ENCODE data around the gene TMC1. TPM values are rescaled to one million over a fixed set of nuclear protein-coding genes. Genes with fewer than 3 reads are reported as not detected.

TMC1 gene
- total and polyA plus RNA-seq, 2 of the 8 experiments (the other 6 are each of a cell fraction or from before 2014, with no cell fraction given), result 0.95 to 0.98 TPM

- Histone ChIP-seq H3K9me3 (ENCODE audit: insufficient read depth in 2 of 2, low read depth in 1 of 2, low read length in 1 of 2) (no peaks in the 10 kb centered on the region), H3K4ac (replicated peaks; ENCODE audit: insufficient read length, low read depth, low read length) (no peak overlapping the region), H3K4me3 (ENCODE audit: extremely low read depth in 1 of 4, insufficient read depth in 2 of 4, low read depth in 3 of 4, low read length in 4 of 4) (no peak overlapping the region), H2BK15ac (ENCODE audit: low read length) (no peak overlapping the region), H2BK5ac (ENCODE audit: low read depth, low read length) (no peak overlapping the region; the same call in 1 of the 2 replicates), H3K27me3 (replicated peaks in 1 of 4; ENCODE audit: control insufficient read depth in 3 of 4, extremely low read depth in 1 of 4, insufficient read depth in 3 of 4, low read length in 3 of 4) (no peaks in the 10 kb centered on the region), H3K4me2 (ENCODE audit: insufficient read depth in 1 of 2, low read depth in 2 of 2, low read length in 2 of 2) (no peak overlapping the region), H3K14ac (ENCODE audit: insufficient read length) (no peak overlapping the region), H2BK120ac (replicated peaks; ENCODE audit: low read depth, low read length) (peak overlapping the region; percentile 86), H3K56ac (replicated peaks; ENCODE audit: insufficient read length, low read depth, low read length) (no peak overlapping the region), H3K9ac (replicated peaks in 1 of 4; ENCODE audit: extremely low read depth in 1 of 4, low read depth in 3 of 4, low read length in 3 of 4) (no peak overlapping the region), H2BK12ac (ENCODE audit: low read depth, low read length) (no peak overlapping the region), H3K27ac (ENCODE audit: low read depth, low read length) (no peak overlapping the region), H3K18ac (ENCODE audit: extremely low read depth, low read length) (peak overlapping the region; percentile 49; the same call in 1 of the 2 replicates), H4K20me1 (replicated peaks in 1 of 2; ENCODE audit: control insufficient read depth in 1 of 2, insufficient read depth in 2 of 2, low read length in 2 of 2) (no peaks in the 10 kb centered on the region), H3K23ac (ENCODE audit: insufficient read length) (no peak overlapping the region), H4K8ac (ENCODE audit: extremely low read depth, insufficient read depth, low read length) (no peak overlapping the region), H4K5ac (ENCODE audit: insufficient read length, low read depth, low read length) (no peak overlapping the region), H3K79me2 (ENCODE audit: control insufficient read depth in 1 of 2, insufficient read depth in 2 of 2, low read length in 2 of 2) (no peaks in the 10 kb centered on the region), H3K4me1 (replicated peaks in 1 of 4; ENCODE audit: control insufficient read depth in 3 of 4, insufficient read depth in 4 of 4, low read length in 3 of 4) (peaks cover 2 to 3% (median 3%) of the 10 kb centered on the region in 4 experiments; a peak in 3 of 7 replicates), H2AFZ (ENCODE audit: low read length) (no peak overlapping the region), H2BK20ac (ENCODE audit: low read length) (peak overlapping the region; percentile 84; the same call in 1 of the 2 replicates), H3K79me1 (ENCODE audit: low read depth, low read length) (no peaks in the 10 kb centered on the region), H3K23me2 (ENCODE audit: low read depth, low read length) (no peaks in the 10 kb centered on the region), H3K36me3 (ENCODE audit: control insufficient read depth in 2 of 4, insufficient read depth in 4 of 4, low read length in 3 of 4) (no peaks in the 10 kb centered on the region), H2AK5ac (ENCODE audit: low read depth, low read length) (no peak overlapping the region), H4K91ac (replicated peaks; ENCODE audit: insufficient read length, low read length) (no peak overlapping the region)
- DNase-seq (ENCODE audit: low read depth in 1 of 2, low spot score in 2 of 2), result no peak
- no peak for FAIRE-seq
- 91% methylated on average over 2 of the region's 2 CpGs; no CpG with 5 or more reads in 1 of the 2 experiments for WGBS, 2 experiments (ENCODE audit: extremely low coverage in 1 of 2, insufficient coverage in 1 of 2, insufficient read length in 1 of 2, insufficient replicate concordance in 2 of 2, low coverage in 1 of 2, low lambda C conversion rate in 2 of 2, missing lambda C conversion rate in 1 of 2)
- POLR2A ChIA-PET (ENCODE audit: partially characterized antibody), result no interaction called here
- CTCF ChIA-PET (ENCODE audit: partially characterized antibody), result interaction anchor here (0.8 to 2.3 kb wide), 4 partner anchors 10 to 137 kb away, joined by 3 to 5 read pairs (median 3); no protein-coding TSS in a partner anchor
- TF ChIP-seq KDM5A (IDR thresholded peaks at IDR 0.05; ENCODE audit: low read length) (no peak), TAF1 (IDR thresholded peaks at IDR 0.05; ENCODE audit: low read depth, low read length) (no peak), TEAD4 (IDR thresholded peaks at IDR 0.05; ENCODE audit: low read depth, low read length) (no peak), CHD2 (IDR thresholded peaks at IDR 0.05; ENCODE audit: low read length) (no peak)
Observed at GRCh38 chr9:72684615-72685014, 163.2 kb downstream of the TMC1 start.

All from H1 (cell line).